Measurements from ENCODE around the gene BTBD7. TPM values are rescaled to one million over a fixed set of nuclear protein-coding genes. Genes with fewer than 3 reads are reported as not detected.

Gene BTBD7
- total and polyA plus RNA-seq, 2 donors (not counting 3 experiments of a cell fraction or from before 2014, with no cell fraction given): 20.9 to 50.2 TPM

GRCh38 chr14:93306812-93307211 lies 26.0 kb downstream of the BTBD7 start:
- CTCF ChIA-PET: interaction anchor here (0.9 to 1.0 kb wide), 2 partner anchors 8 to 11 kb away, joined by 3 read pairs; no protein-coding TSS in a partner anchor
- H3K9me3 ChIP-seq (replicated peaks; ENCODE audit: control insufficient read depth, insufficient read depth, low read length): no peaks in the 10 kb centered on the region
- no peak overlapping the region for H3K4me2 ChIP-seq (ENCODE audit: insufficient read depth, low read length)
- DNase-seq (ENCODE audit: low read depth, low spot score): no peak
- no peak overlapping the region for H2AFZ ChIP-seq (ENCODE audit: low read depth, low read length)
- no peak for FAIRE-seq
- H3K9me1 ChIP-seq (replicated peaks; ENCODE audit: control insufficient read depth, extremely low read depth, insufficient read depth, low read length): no peaks in the 10 kb centered on the region
- POLR2A ChIA-PET: no interaction called here
- H3K4me1 ChIP-seq (ENCODE audit: control insufficient read depth, extremely low read depth, insufficient read depth, low read length): peaks cover 32% of the 10 kb centered on the region
- no peak overlapping the region for H3K9ac ChIP-seq (replicated peaks; ENCODE audit: extremely low read depth, insufficient read depth, low read length)
- dilution Hi-C loops (cut with MboI; ENCODE audit: extremely low pct_ligation_motif_present, low sequenced_read_pairs) (no loop called here), intact Hi-C loops (cut with micrococcal nuclease) (no loop called here)
- no peaks in the 10 kb centered on the region for H3K27me3 ChIP-seq (ENCODE audit: control insufficient read depth in 2 of 2, insufficient read depth in 2 of 2, low read length in 2 of 2)
- H3K27ac ChIP-seq (ENCODE audit: insufficient read depth, low read depth, low read length): no peak overlapping the region
- TF ChIP-seq GATA2 (IDR thresholded peaks at IDR 0.05; ENCODE audit: insufficient read depth, insufficient read length, low read depth, low read length) (no peak), CTCF (IDR thresholded peaks at IDR 0.05; ENCODE audit: extremely low read depth in 1 of 2, insufficient read depth in 1 of 2, low read depth in 1 of 2, low read length in 2 of 2) (no peak), FOS (IDR thresholded peaks at IDR 0.05; ENCODE audit: borderline replicate concordance, insufficient read depth, low read length) (no peak), POLR2A (IDR thresholded peaks at IDR 0.05; ENCODE audit: low read depth, low read length) (no peak), MYC (IDR thresholded peaks at IDR 0.05; ENCODE audit: low read depth, low read length) (no peak), EZH2 (IDR thresholded peaks at IDR 0.05; ENCODE audit: borderline replicate concordance, low read depth, low read length, severe bottlenecking) (no peak), JUN (IDR thresholded peaks at IDR 0.05; ENCODE audit: borderline replicate concordance, insufficient read depth, insufficient read length, low read depth) (no peak), POLR2AphosphoS5 (IDR thresholded peaks at IDR 0.05; ENCODE audit: insufficient read depth, low read depth, low read length) (no peak)
- TF ChIP-seq, protein P1, sequence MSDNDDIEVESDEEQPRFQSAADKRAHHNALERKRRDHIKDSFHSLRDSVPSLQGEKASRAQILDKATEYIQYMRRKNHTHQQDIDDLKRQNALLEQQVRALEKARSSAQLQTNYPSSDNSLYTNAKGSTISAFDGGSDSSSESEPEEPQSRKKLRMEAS (IDR thresholded peaks at IDR 0.05; ENCODE audit: insufficient read depth, insufficient read length): no peak
- no peaks in the 10 kb centered on the region for H3K36me3 ChIP-seq (ENCODE audit: control insufficient read depth in 2 of 2, extremely low read depth in 1 of 2, insufficient read depth in 2 of 2, low read length in 2 of 2)
- H3K4me3 ChIP-seq (replicated peaks in 1 of 3; ENCODE audit: insufficient read depth in 1 of 3, low read depth in 1 of 3, low read length in 3 of 3): no peak overlapping the region
- H3K79me2 ChIP-seq (ENCODE audit: control insufficient read depth, insufficient read depth, low read length): peaks cover 89% of the 10 kb centered on the region
- BruUV-seq (replicated peaks): no TSS peak
- peaks cover 22% of the 10 kb centered on the region for H4K20me1 ChIP-seq (replicated peaks; ENCODE audit: control insufficient read depth, extremely low read depth, insufficient read depth, low read length)

Measured in endothelial cell of umbilical vein (primary cell).